ENCODE data around the gene CREBBP. TPM values are rescaled to one million over a fixed set of nuclear protein-coding genes. Genes with fewer than 3 reads are reported as not detected.
"Not testable (repeated sequence)": the region's sequence is repeated elsewhere in the genome, so short reads cannot be mapped to it uniquely, and the experiment has no call there.

Gene CREBBP
- total RNA-seq, 2 experiments from 2014 or later: 72.9 to 75.8 TPM

DNA sequence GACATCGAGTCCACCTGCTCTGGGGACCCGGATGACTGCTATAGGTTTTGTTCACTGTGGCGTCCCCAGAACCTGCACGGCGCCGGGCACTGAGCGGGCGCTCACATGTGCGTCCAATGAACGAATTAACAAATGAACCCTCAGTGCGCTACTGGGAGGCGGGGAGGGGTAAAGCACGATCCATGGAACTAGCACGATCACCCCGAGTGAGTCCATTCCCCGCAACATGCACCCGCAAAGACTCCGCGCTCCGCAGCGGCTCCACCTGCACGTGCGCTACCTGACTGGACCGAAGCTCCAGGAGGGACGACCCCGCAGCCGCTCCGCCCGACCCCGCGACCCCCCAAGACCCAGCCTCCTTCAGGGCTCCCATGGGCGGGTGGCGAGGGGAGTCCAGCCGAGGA is 163.7 kb downstream of the CREBBP start:
- no peaks in the 10 kb centered on the region for H3K27me3 Mint-ChIP-seq
- DNase-seq (no peak), ATAC-seq (ENCODE audit: low read depth) (peak; percentile 32)
- H3K4me1 Mint-ChIP-seq: peaks cover 24% of the 10 kb centered on the region
- no peaks in the 10 kb centered on the region for H3K9me3 Mint-ChIP-seq
- peaks cover 15% of the 10 kb centered on the region for H3K36me3 Mint-ChIP-seq
- peak overlapping the region; percentile 92 for H3K27ac Mint-ChIP-seq
- POLR2A ChIA-PET: interaction anchor here (0.8 to 1.5 kb wide), 7 partner anchors 15 to 760 kb away, joined by 3 to 12 read pairs (median 4); partner anchors contain the start of genes CREBBP and HMOX2
- H3K4me3 Mint-ChIP-seq: peak overlapping the region; percentile 93

DNA sequence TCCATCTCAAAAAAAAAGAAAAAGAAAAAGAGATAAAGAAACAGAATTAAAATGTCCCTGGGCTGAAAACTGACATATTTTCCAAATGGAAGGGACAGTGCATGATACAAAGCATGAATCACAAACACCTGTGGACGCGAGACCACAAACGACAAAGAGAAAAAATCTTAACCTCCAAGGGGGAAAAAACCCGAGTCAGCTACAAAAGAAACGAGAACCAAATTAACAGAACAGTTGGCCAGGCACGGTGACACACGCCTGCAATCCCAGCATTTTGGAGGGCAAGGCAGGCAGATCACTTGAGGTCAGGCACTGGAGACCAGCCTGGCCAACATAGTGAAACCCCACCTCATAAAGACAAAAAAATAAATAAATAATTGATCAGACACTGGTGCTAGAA is 165.1 kb downstream of the CREBBP start:
- DNase-seq: no peak
- Mint-ChIP-seq H3K27me3 (no peaks in the 10 kb centered on the region), H3K9me3 (no peaks in the 10 kb centered on the region), H3K36me3 (peaks cover 15% of the 10 kb centered on the region), H3K4me3 (peak overlapping the region; percentile 28), H3K4me1 (peaks cover 26% of the 10 kb centered on the region), H3K27ac (no peak overlapping the region)
- POLR2A ChIA-PET: interaction anchor here (0.6 kb wide), 1 partner anchor 408 kb away, joined by 4 read pairs; no protein-coding TSS in a partner anchor
- ATAC-seq (ENCODE audit: low read depth): no peak

DNA sequence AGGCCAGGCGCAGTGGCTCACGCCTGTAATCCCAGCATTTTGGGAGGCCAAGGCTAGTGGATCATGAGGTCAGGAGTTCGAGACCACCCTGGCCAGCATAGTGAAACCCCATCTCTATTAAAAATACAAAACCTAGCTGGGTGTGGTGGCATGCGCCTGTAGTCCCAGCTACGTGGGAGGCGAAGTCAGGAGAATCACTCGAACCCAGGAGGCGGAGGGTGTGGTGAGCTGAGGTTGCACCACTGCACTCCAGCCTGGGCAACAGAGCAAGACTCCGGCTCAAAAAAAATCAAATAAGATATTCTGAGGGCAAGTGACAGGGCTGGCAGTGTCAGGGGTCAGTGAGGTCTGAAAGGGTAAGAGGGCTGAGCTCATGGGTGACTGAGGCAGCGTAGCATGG is 166.1 kb downstream of the CREBBP start:
- H3K27me3 Mint-ChIP-seq; H3K27ac Mint-ChIP-seq; POLR2A ChIA-PET; DNase-seq; H3K4me3 Mint-ChIP-seq; ATAC-seq (ENCODE audit: low read depth); H3K9me3 Mint-ChIP-seq: not testable (repeated sequence)
- H3K36me3 Mint-ChIP-seq: peaks cover 21% of the 10 kb centered on the region
- H3K4me1 Mint-ChIP-seq: peaks cover 29% of the 10 kb centered on the region

DNA sequence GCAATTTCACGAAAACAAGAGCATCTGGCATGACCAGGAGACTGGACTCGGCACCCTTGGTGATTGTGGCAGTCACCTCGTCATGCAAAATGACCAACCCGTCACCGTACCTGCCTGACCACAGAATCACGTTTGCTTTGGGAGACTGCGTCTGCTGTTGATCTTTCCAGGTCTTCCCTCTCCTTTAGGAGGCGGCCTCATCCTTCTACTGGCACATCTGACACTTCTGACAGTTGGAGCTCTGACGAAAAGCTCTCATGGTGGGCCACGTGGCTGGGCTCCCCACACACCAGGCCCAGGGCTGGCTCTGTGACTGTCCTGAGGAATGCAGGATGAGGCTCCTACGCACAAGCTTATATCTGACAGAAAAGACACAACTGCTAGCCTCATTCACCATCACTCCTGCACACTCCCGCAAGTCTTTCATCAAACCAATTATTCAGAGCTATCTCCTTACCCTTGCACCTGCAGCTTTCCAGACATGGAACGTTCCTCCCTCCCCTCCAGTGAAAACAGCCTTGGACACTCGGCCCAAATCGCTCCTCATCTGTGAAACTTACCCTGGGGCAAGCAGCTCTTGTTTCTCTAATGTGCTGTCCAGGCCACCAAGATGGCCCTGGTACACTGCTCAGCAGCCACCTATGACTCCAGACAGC is 166.8 kb downstream of the CREBBP start:
- H3K4me3 Mint-ChIP-seq: no peak overlapping the region
- no peak overlapping the region for H3K27ac Mint-ChIP-seq
- POLR2A ChIA-PET: no interaction called here
- DNase-seq: no peak
- H3K4me1 Mint-ChIP-seq: peaks cover 29% of the 10 kb centered on the region
- no peak for ATAC-seq (ENCODE audit: low read depth)
- no peaks in the 10 kb centered on the region for H3K9me3 Mint-ChIP-seq
- H3K36me3 Mint-ChIP-seq: peaks cover 21% of the 10 kb centered on the region
- no peaks in the 10 kb centered on the region for H3K27me3 Mint-ChIP-seq

DNA sequence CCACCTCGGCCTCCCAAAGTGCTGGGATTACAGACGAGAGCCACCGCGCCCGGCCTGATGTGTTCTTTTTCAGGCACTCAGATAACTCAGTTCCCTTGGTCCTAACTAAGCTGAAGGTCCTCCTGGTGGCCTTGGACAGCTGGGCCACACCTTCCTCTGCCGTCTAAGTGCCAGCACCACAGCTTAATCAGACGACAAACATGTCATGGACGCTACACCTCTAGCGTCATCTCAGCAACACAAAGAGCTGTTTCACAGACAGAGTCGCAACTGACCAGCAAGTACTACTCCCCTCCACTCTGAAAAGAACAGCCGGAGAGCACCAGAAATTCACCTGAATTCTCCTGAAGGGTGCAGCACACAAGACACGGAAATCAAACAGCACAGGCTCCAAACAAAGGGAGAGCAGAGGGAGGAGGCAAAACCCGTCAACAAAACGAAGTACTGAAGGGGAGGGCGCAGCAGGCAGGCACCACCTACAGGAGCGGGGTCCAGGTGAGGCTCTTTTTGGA is 167.6 kb downstream of the CREBBP start:
- no peak overlapping the region for H3K4me3 Mint-ChIP-seq
- peak overlapping the region; percentile 68 for H3K27ac Mint-ChIP-seq

DNA sequence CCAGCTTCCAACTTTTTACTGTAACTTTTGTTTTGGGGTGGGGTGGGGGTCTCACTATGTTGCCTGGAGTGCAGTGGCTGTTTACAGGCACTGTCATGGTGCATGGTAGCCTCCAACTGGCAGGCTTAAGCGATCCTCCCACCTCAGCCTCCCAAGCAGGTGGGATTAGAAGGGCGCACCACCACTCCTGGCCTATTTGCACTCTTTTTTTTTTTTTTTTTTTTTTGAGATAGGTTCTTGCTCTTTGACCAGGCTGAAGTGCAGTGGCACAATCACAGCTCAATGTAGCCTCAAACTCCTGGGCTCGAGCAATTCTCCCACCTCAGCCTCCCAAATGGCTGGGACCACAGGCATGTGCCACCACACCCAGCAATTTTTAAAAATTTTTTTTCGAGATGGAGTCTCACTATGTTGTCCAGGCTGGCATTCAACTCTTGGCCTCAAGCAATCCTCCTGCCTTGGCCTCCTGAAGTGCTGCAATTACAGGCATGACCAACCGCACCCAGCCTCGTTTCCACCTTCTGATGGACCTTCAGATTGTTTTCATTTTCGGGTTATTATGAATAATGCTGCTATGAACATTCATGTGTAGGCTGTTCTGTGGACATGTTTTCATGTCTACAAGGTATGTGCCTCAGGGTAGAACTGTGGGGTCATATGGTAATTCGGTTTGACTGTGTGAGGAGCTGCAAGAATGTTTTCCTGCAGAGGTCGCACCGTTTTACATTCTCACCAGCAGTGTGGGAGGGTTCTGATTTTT is 174.1 kb downstream of the CREBBP start:
- H3K27me3 Mint-ChIP-seq: no peaks in the 10 kb centered on the region
- DNase-seq (no peak), ATAC-seq (ENCODE audit: low read depth) (no peak)
- H3K36me3 Mint-ChIP-seq: peaks cover 8% of the 10 kb centered on the region
- H3K27ac Mint-ChIP-seq: no peak overlapping the region
- no peaks in the 10 kb centered on the region for H3K9me3 Mint-ChIP-seq
- H3K4me1 Mint-ChIP-seq: peaks cover 11% of the 10 kb centered on the region
- POLR2A ChIA-PET: no interaction called here
- no peak overlapping the region for H3K4me3 Mint-ChIP-seq

More for the DNA sequence above, 167.6 kb downstream of the CREBBP start:
- ATAC-seq (ENCODE audit: low read depth) (no peak), DNase-seq (no peak)
- Mint-ChIP-seq H3K27me3 (no peaks in the 10 kb centered on the region), H3K4me1 (peaks cover 25% of the 10 kb centered on the region), H3K9me3 (no peaks in the 10 kb centered on the region), H3K36me3 (peaks cover 21% of the 10 kb centered on the region)
- POLR2A ChIA-PET: no interaction called here

DNA sequence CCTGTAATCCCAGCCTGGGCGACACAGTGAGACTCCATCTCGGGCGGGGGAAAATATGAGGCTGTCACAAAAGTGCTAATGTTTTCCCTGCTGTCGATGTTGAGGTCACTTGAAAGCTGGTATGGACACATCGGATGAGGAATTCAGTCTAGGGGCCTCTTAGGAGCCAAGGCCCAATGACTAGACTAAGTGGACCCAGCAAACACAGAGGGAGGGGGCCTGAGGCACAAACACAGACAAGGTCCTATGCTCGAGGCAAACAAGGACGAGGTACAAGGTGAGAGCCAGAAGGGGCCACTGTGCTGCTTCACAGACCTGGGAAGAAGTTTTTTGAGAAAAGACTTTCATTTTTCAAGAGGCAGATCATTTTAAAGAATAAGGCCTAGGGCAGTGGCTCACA is 178.4 kb downstream of the CREBBP start:
- H3K4me3 Mint-ChIP-seq: no peak overlapping the region
- no peaks in the 10 kb centered on the region for H3K36me3 Mint-ChIP-seq
- H3K27me3 Mint-ChIP-seq: no peaks in the 10 kb centered on the region
- no peaks in the 10 kb centered on the region for H3K9me3 Mint-ChIP-seq
- DNase-seq (no peak), ATAC-seq (ENCODE audit: low read depth) (no peak)
- peaks cover 19% of the 10 kb centered on the region for H3K4me1 Mint-ChIP-seq
- POLR2A ChIA-PET: no interaction called here
- H3K27ac Mint-ChIP-seq: no peak overlapping the region

DNA sequence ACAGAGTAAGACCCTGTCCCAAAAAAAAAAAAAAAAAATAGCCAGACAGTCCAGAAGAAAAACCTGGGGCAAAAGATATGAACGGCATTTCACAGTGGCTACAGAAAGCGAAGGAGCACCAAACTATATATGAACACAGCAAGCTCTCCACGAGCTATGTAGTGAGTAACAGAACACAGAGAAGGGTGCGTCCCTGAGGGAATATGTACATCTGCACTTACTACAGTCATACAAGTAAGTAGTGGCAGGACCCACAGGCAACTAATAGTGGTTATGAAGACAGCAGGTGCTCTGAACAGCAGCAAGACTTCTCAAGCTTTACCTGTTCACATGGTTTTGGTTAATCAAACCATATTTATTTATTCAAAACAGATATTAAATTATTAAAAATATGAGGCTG is 179.0 kb downstream of the CREBBP start:
- Mint-ChIP-seq H3K27me3 (no peaks in the 10 kb centered on the region), H3K9me3 (no peaks in the 10 kb centered on the region), H3K36me3 (no peaks in the 10 kb centered on the region), H3K4me3 (no peak overlapping the region), H3K27ac (no peak overlapping the region), H3K4me1 (peaks cover 19% of the 10 kb centered on the region)
- POLR2A ChIA-PET: no interaction called here
- no peak for DNase-seq
- no peak for ATAC-seq (ENCODE audit: low read depth)

DNA sequence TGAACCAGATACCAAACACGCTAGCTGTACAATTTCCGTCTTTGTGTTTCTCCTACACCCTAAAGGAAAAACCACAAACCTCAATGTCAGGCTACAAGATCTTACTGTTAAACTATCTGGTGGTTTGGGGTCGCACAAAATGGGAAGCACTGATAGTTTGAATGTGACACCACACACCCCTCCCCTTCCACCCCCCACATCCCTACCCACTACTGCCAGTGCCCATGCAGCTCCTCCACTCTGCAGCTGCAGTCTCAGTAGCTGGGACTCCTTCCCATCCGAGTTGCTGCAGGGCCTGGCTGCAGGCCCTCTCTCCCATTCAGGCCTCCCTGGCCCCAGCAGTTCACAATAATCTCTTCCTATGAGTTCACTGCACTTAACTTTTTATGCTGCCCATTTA is 181.6 kb downstream of the CREBBP start:
- ATAC-seq (ENCODE audit: low read depth) (peak; percentile 70), DNase-seq (no peak)
- peak overlapping the region; percentile 30 for H3K4me3 Mint-ChIP-seq
- H3K27me3 Mint-ChIP-seq: no peaks in the 10 kb centered on the region
- H3K4me1 Mint-ChIP-seq: peaks cover 14% of the 10 kb centered on the region
- H3K9me3 Mint-ChIP-seq: no peaks in the 10 kb centered on the region
- H3K36me3 Mint-ChIP-seq: peaks cover 2% of the 10 kb centered on the region
- POLR2A ChIA-PET: interaction anchor here (0.6 to 1.8 kb wide), 3 partner anchors 13 to 251 kb away, joined by 3 to 6 read pairs (median 3); no protein-coding TSS in a partner anchor
- peak overlapping the region; percentile 12 for H3K27ac Mint-ChIP-seq

DNA sequence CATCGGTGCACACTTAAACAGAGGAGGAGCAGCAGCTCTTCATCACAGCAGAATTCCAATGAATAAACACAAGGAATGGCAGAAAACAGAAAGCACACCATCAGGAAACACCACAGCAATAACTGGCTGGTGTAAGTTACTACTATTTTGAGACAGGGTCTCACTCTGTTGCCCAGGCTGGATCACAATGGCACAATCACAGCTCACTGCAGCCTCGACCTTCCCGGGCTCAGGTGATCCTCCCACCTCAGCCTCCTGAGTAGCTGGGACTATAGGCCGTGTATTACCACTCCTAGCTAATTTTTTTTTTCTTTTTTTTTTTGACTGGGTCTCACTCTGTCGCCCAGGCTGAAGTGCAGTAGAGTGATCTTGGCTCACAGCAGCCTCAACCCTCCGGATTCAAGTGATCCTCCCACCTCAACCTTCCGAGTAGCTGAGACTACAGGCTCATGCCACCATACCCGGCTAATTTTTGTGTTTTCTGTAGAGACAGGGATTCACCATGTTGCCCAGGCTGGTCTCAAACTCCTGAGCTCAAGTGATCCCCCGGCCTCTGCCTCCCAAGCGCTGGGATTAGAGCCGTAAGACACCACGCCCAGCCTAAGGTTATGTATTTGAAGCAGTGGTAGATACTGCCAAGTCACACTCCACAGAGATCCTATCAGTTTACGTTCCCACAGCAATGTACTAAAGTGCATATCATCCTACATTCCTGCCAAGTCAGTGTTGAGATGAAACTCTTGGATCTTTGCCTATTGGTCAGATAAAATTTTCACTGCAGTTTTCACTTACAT is 183.9 kb downstream of the CREBBP start:
- peaks cover 14% of the 10 kb centered on the region for H3K4me1 Mint-ChIP-seq
- POLR2A ChIA-PET: interaction anchor here (0.8 kb wide), 1 partner anchor 20 kb away, joined by 3 read pairs; the partner anchor contains the start of gene TRAP1
- no peak overlapping the region for H3K27ac Mint-ChIP-seq
- H3K4me3 Mint-ChIP-seq: no peak overlapping the region
- ATAC-seq (ENCODE audit: low read depth) (no peak), DNase-seq (no peak)
- H3K27me3 Mint-ChIP-seq: no peaks in the 10 kb centered on the region
- H3K9me3 Mint-ChIP-seq: no peaks in the 10 kb centered on the region
- H3K36me3 Mint-ChIP-seq: peaks cover 2% of the 10 kb centered on the region

DNA sequence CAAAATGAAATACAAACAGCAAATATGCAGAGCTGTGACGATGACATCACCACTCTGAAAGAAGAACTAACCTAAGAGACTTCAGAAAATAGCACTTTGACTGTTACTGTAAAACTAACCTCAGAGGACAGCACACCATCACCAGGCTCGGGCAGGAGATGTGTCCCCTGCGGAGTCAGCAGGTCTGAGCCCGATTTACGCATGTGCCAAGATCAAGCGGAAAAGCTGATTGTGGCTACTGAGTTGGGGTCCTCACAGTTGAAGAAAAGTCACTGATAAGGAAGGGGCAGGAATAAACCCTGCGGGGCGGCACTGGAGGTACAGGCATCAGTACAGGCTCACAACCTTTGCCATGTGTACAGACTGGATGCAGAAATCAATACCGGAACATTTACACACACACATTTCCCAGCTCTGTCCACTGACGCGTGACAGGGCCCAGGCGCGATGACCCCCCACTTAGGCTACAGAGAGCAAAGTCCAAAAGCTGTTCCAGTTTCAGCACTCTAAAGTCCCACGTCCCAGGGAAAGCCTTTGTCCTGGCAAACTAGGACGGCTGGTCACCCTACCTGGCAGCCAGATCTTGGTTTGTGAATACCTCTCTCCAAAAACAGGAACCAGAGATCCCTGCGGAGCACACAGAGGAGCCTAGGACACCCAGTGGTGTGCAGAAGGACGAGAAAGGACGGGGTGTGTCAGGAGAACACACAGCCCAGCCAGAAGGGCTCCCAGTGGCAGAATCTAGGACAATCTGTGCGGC is 184.7 kb downstream of the CREBBP start:
- Mint-ChIP-seq H3K27ac (no peak overlapping the region), H3K27me3 (no peaks in the 10 kb centered on the region)
- POLR2A ChIA-PET: interaction anchor here (0.8 kb wide), 1 partner anchor 21 kb away, joined by 3 read pairs; the partner anchor contains the start of gene TRAP1

DNA sequence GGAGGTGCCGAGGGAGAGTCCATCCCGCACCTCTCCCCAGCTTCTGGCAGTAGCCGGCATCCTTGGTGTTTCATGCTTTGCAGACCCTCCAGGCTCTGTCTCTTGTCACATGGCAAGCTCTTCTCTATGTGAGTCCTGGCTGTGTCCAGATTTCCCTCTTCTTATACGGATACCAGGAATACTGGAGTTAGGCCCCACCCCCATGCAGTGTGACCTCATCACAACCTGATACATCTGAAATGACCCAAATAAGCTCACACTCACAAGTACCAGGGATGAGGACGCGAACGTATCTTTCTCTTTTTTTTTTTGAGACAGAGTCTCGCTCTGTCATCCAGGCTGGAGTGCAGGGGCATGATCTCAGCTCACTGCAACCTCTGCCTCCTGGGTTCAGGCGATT is 186.5 kb downstream of the CREBBP start:
- DNase-seq: no peak
- peaks cover 14% of the 10 kb centered on the region for H3K4me1 Mint-ChIP-seq
- no peaks in the 10 kb centered on the region for H3K27me3 Mint-ChIP-seq
- H3K4me3 Mint-ChIP-seq: no peak overlapping the region
- POLR2A ChIA-PET: interaction anchor here (0.9 kb wide), 1 partner anchor 23 kb away, joined by 6 read pairs; the partner anchor contains the start of gene TRAP1
- no peaks in the 10 kb centered on the region for H3K9me3 Mint-ChIP-seq
- no peak overlapping the region for H3K27ac Mint-ChIP-seq
- peaks cover 7% of the 10 kb centered on the region for H3K36me3 Mint-ChIP-seq
- no peak for ATAC-seq (ENCODE audit: low read depth)

More for the DNA sequence above, 184.7 kb downstream of the CREBBP start:
- DNase-seq (no peak), ATAC-seq (ENCODE audit: low read depth) (no peak)
- Mint-ChIP-seq H3K4me1 (peaks cover 13% of the 10 kb centered on the region), H3K4me3 (no peak overlapping the region), H3K9me3 (no peaks in the 10 kb centered on the region), H3K36me3 (peaks cover 2% of the 10 kb centered on the region)
